Colonic mucosa (tissue), 4 donors: ENCODE results near the gene MRTFA. TPM values are rescaled to one million over a fixed set of nuclear protein-coding genes. Genes with fewer than 3 reads are reported as not detected.

ENCODE experiments used
- DNase-seq: peaks from one replicate; pipeline ENCODE4 v3.0.0-alpha.2; 2020
- H3K27ac ChIP-seq: fragments of 200-600 bp; one replicate; pipeline ENCODE4 v1.8.0; 2021
- H3K27me3 ChIP-seq: fragments of 200-600 bp; one replicate; pipeline ENCODE4 v1.8.0; 2021
- H3K36me3 ChIP-seq: fragments of 200-600 bp; one replicate; pipeline ENCODE4 v1.8.0; 2021
- H3K4me1 ChIP-seq: fragments of 200-600 bp; one replicate; pipeline ENCODE4 v1.8.0; 2021; ENCODE audit warnings: mild to moderate bottlenecking
- H3K4me3 ChIP-seq: fragments of 200-600 bp; one replicate; pipeline ENCODE4 v1.8.0; 2021
- H3K9ac ChIP-seq, 2 donors: one replicate each; pipeline ENCODE4 v1.7.0; 2013; ENCODE audit warnings: control low read depth in 2 of 2, low read depth in 2 of 2, low read length in 2 of 2
- H3K9me3 ChIP-seq: fragments of 200-600 bp; one replicate; pipeline ENCODE4 v1.8.0; 2021
- CTCF ChIP-seq: fragments of 200-600 bp; IDR thresholded peaks from one replicate; pipeline ENCODE4 v1.8.0; 2022; ENCODE audit warnings: antibody characterized with exemption, mild to moderate bottlenecking
- intact Hi-C: fragments of 100-400 bp; cut with DNase I; formaldehyde crosslinking; loops from one replicate; pipeline ENCODE4 v1.14.1; 2022
- total RNA-seq, 2 donors: library from RNA; stranded (reverse); fragmentation: NEBNext Ultra II Directional in 1 of 2; extraction: Animal tissue kit (Norgen Biotek cat#: 25700) in 1 of 2; gene quantifications; one replicate each; pipeline ENCODE4 v1.2.1, GENCODE V29; 2021
- donor health status: healthy.
- donor health status: DM: no; HTN: no; CAD: no.
- donor health status: DM: no; HTN: no; CAD: no.

MRTFA gene
- total RNA-seq, 2 donors from 2014 or later: 31.9 to 35.6 TPM

- no peak for TF ChIP-seq CTCF
These were observed 11.7 kb downstream of the MRTFA start for GRCh38 chr22:40624770-40625169.

GRCh38 chr22:40621309-40622151 is 15.0 kb downstream of the MRTFA start:
- no peak for TF ChIP-seq CTCF
- H3K4me3 ChIP-seq: no peak overlapping the region
- no peaks in the 10 kb centered on the region for H3K4me1 ChIP-seq
- no peak for DNase-seq
- H3K9ac ChIP-seq: no peak overlapping the region
- intact Hi-C loops: no loop called here
- no peak overlapping the region for H3K27ac ChIP-seq
- no peaks in the 10 kb centered on the region for H3K36me3 ChIP-seq
- no peaks in the 10 kb centered on the region for H3K9me3 ChIP-seq
- no peaks in the 10 kb centered on the region for H3K27me3 ChIP-seq

More at GRCh38 chr22:40624770-40625169, 11.7 kb downstream of the MRTFA start:
- Histone ChIP-seq H3K9me3 (no peaks in the 10 kb centered on the region), H3K36me3 (no peaks in the 10 kb centered on the region), H3K4me3 (no peak overlapping the region), H3K27ac (no peak overlapping the region), H3K9ac (no peak overlapping the region), H3K4me1 (no peaks in the 10 kb centered on the region), H3K27me3 (no peaks in the 10 kb centered on the region)
- no peak for DNase-seq
- intact Hi-C loops: no loop called here

- DNase-seq: no peak
- intact Hi-C loops: no loop called here
- no peak for TF ChIP-seq CTCF
- H3K4me3 ChIP-seq: no peak overlapping the region
- H3K4me1 ChIP-seq: no peaks in the 10 kb centered on the region
- no peaks in the 10 kb centered on the region for H3K9me3 ChIP-seq
- H3K9ac ChIP-seq: no peak overlapping the region
- no peaks in the 10 kb centered on the region for H3K27me3 ChIP-seq
- no peaks in the 10 kb centered on the region for H3K36me3 ChIP-seq
- no peak overlapping the region for H3K27ac ChIP-seq
These were observed 16.0 kb downstream of the MRTFA start for GRCh38 chr22:40620464-40621046.

- no peak for DNase-seq
- Histone ChIP-seq H3K9me3 (no peaks in the 10 kb centered on the region), H3K4me3 (no peak overlapping the region), H3K27ac (no peak overlapping the region), H3K36me3 (no peaks in the 10 kb centered on the region), H3K9ac (no peak overlapping the region), H3K27me3 (no peaks in the 10 kb centered on the region), H3K4me1 (no peaks in the 10 kb centered on the region)
- intact Hi-C loops: no loop called here
- TF ChIP-seq CTCF: no peak
These were observed 18.1 kb downstream of the MRTFA start for GRCh38 chr22:40618400-40618799.

- no peak overlapping the region for H3K4me3 ChIP-seq
- TF ChIP-seq CTCF: no peak
- no peaks in the 10 kb centered on the region for H3K27me3 ChIP-seq
- H3K4me1 ChIP-seq: no peaks in the 10 kb centered on the region
- no peaks in the 10 kb centered on the region for H3K36me3 ChIP-seq
- H3K9ac ChIP-seq: no peak overlapping the region
- H3K9me3 ChIP-seq: no peaks in the 10 kb centered on the region
- intact Hi-C loops: no loop called here
- H3K27ac ChIP-seq: no peak overlapping the region
- DNase-seq: no peak
These were observed 19.9 kb downstream of the MRTFA start for GRCh38 chr22:40616578-40616977.
